HepG2 (cell line): Measurements from ENCODE around the gene MPPE1. TPM values are rescaled to one million over a fixed set of nuclear protein-coding genes. Genes with fewer than 3 reads are reported as not detected.

Source experiments
- ARNT2 ChIP-seq: sonication (generic); formaldehyde crosslinking; IDR thresholded peaks from 2 replicates; pipeline ENCODE4 v1.8.0; 2022; ENCODE audit warnings: mild to moderate bottlenecking, low read depth, missing genetic modification reagents, moderate library complexity
- ARNTL ChIP-seq: sonication (generic); formaldehyde crosslinking; IDR thresholded peaks from 2 replicates; pipeline ENCODE4 v1.4.0; 2020; ENCODE audit warnings: mild to moderate bottlenecking, missing genetic modification reagents
- ESRRA ChIP-seq: sonication (generic); formaldehyde crosslinking; IDR thresholded peaks from 2 replicates; pipeline ENCODE4 v1.5.1; 2020; ENCODE audit warnings: mild to moderate bottlenecking, low read depth, missing genetic modification reagents
- HNF4A ChIP-seq: sonication (generic); formaldehyde crosslinking; IDR thresholded peaks from 2 replicates; pipeline ENCODE4 v1.4.0; 2020; ENCODE audit warnings: missing genetic modification reagents
- HOXD1 ChIP-seq: sonication (generic); formaldehyde crosslinking; IDR thresholded peaks from 2 replicates; pipeline ENCODE4 v1.5.0; 2020; ENCODE audit warnings: missing genetic modification reagents
- MAZ ChIP-seq, 2 experiments: sonication (generic) in 1 of 2; formaldehyde crosslinking in 1 of 2; IDR thresholded peaks; 2 replicates each; pipeline versions ENCODE4 v1.5.0 to v1.6.1; 2012 to 2020; ENCODE audit warnings: low read depth in 2 of 2, mild to moderate bottlenecking in 2 of 2, borderline replicate concordance in 1 of 2, improper control_type of control experiment in 1 of 2, low read length in 1 of 2, missing genetic modification reagents in 1 of 2, moderate library complexity in 1 of 2
- MBNL3 ChIP-seq: fragments of 250-450 bp; sonication (Bioruptor Pico); conservative IDR thresholded peaks from 2 replicates; pipeline ENCODE4 v1.8.0; 2022; ENCODE audit warnings: mild to moderate bottlenecking, inconsistent platforms
- MIXL1 ChIP-seq: IDR thresholded peaks from 2 replicates; pipeline ENCODE4 v1.6.1; 2016
- NR2F6 ChIP-seq, 2 experiments: IDR thresholded peaks; 2 replicates each; pipeline ENCODE4 v1.6.1; 2016; ENCODE audit warnings: antibody characterized with exemption in 1 of 2, mild to moderate bottlenecking in 1 of 2
- PATZ1 ChIP-seq: sonication (generic); formaldehyde crosslinking; IDR thresholded peaks from 2 replicates; pipeline ENCODE4 v1.4.0; 2020; ENCODE audit warnings: missing genetic modification reagents
- PAX8 ChIP-seq: sonication (generic); formaldehyde crosslinking; IDR thresholded peaks from 2 replicates; pipeline ENCODE4 v1.8.0; 2022; ENCODE audit warnings: mild to moderate bottlenecking, missing genetic modification reagents, borderline replicate concordance
- PHB2 ChIP-seq: fragments of 450-650 bp; IDR thresholded peaks from 2 replicates; pipeline ENCODE4 v1.6.1; 2018; ENCODE audit not compliant: partially characterized antibody
- RARA ChIP-seq: IDR thresholded peaks from 2 replicates; pipeline ENCODE4 v1.6.1; 2016; ENCODE audit warnings: missing genetic modification reagents, missing compliant biosample characterization
- RCOR2 ChIP-seq: IDR thresholded peaks from 2 replicates; pipeline ENCODE4 v1.6.1; 2016; ENCODE audit warnings: missing biosample characterization, missing genetic modification reagents
- REPIN1 ChIP-seq: sonication (generic); formaldehyde crosslinking; IDR thresholded peaks from 2 replicates; pipeline ENCODE4 v1.8.0; 2022; ENCODE audit warnings: missing genetic modification reagents, low read depth, mild to moderate bottlenecking, borderline replicate concordance
- SNAI1 ChIP-seq: sonication (generic); formaldehyde crosslinking; IDR thresholded peaks from 2 replicates; pipeline ENCODE4 v1.5.0; 2020; ENCODE audit warnings: mild to moderate bottlenecking, missing genetic modification reagents, borderline replicate concordance
- TBX3 ChIP-seq: fragments of 450-650 bp; IDR thresholded peaks from 2 replicates; pipeline ENCODE4 v1.6.1; 2017; ENCODE audit warnings: antibody characterized with exemption, mild to moderate bottlenecking, inconsistent platforms, borderline replicate concordance
- TCF7 ChIP-seq: sonication (generic); IDR thresholded peaks from 2 replicates; pipeline ENCODE4 v1.6.1; 2016; ENCODE audit warnings: antibody characterized with exemption, low read depth
- TP53 ChIP-seq: sonication (generic); formaldehyde crosslinking; conservative IDR thresholded peaks from 2 replicates; pipeline ENCODE4 v1.4.0; 2020; ENCODE audit warnings: missing genetic modification reagents
- XBP1 ChIP-seq: sonication (generic); formaldehyde crosslinking; IDR thresholded peaks from 2 replicates; pipeline ENCODE4 v1.5.0; 2020; ENCODE audit warnings: missing genetic modification reagents
- ZFYVE20 ChIP-seq: sonication (generic); formaldehyde crosslinking; IDR thresholded peaks from 2 replicates; pipeline ENCODE4 v1.8.0; 2023; ENCODE audit warnings: low read depth, mild to moderate bottlenecking, moderate library complexity, missing genetic modification reagents, borderline replicate concordance
- ZIK1 ChIP-seq: sonication (generic); formaldehyde crosslinking; IDR thresholded peaks from 2 replicates; pipeline ENCODE4 v1.5.0; 2020; ENCODE audit warnings: mild to moderate bottlenecking, low read depth, missing genetic modification reagents, borderline replicate concordance
- ZMAT5 ChIP-seq: sonication (generic); formaldehyde crosslinking; IDR thresholded peaks from 2 replicates; pipeline ENCODE4 v1.5.0; 2020; ENCODE audit warnings: mild to moderate bottlenecking, low read depth, missing genetic modification reagents, borderline replicate concordance
- ZNF234 ChIP-seq: sonication (generic); formaldehyde crosslinking; conservative IDR thresholded peaks from 2 replicates; pipeline ENCODE4 v1.5.1; 2020; ENCODE audit warnings: mild to moderate bottlenecking, missing genetic modification reagents
- ZNF292 ChIP-seq: sonication (generic); formaldehyde crosslinking; IDR thresholded peaks from 2 replicates; pipeline ENCODE4 v1.8.1; 2022; ENCODE audit warnings: mild to moderate bottlenecking, low read depth, missing genetic modification reagents, borderline replicate concordance
- ZNF30 ChIP-seq: sonication (generic); formaldehyde crosslinking; IDR thresholded peaks from 2 replicates; pipeline ENCODE4 v1.5.0; 2020; ENCODE audit warnings: mild to moderate bottlenecking, missing genetic modification reagents
- ZNF331 ChIP-seq: sonication (generic); formaldehyde crosslinking; IDR thresholded peaks from 2 replicates; pipeline ENCODE4 v1.4.0; 2020; ENCODE audit warnings: missing genetic modification reagents
- ZNF549 ChIP-seq: sonication (generic); formaldehyde crosslinking; IDR thresholded peaks from 2 replicates; pipeline ENCODE4 v1.5.0; 2020; ENCODE audit warnings: missing genetic modification reagents
- ZNF740 ChIP-seq: sonication (generic); formaldehyde crosslinking; IDR thresholded peaks from 2 replicates; pipeline ENCODE4 v1.4.0; 2020; ENCODE audit warnings: missing genetic modification reagents
- polyA plus RNA-seq, 8 experiments: library from polyadenylated mRNA; depleted of rRNA in 3 of 8; stranded (reverse) in 7 of 8; unstranded in 1 of 8; fragments of >200 nt; fragmentation: Illumina TruSeq in 4 of 8; extraction: Trizol in 4 of 8; gene quantifications; 2 replicates each; pipeline versions ENCODE4 v1.2.1 to v1.2.3, GENCODE V29; 2011 to 2016; ENCODE audit warnings: low read depth in 4 of 8, missing spikeins in 1 of 8, mixed read lengths in 1 of 8; ENCODE audit not compliant: insufficient read depth in 1 of 8
- total RNA-seq, 5 experiments: library from RNA; depleted of rRNA; stranded (reverse); fragments of >200 nt; fragmentation: Illumina TruSeq; extraction: Trizol; gene quantifications; 2 replicates each; pipeline ENCODE4 v1.2.3, GENCODE V29; 2016; ENCODE audit warnings: low read depth in 1 of 5

MPPE1 gene
- total and polyA plus RNA-seq, 2 of the 13 experiments (the other 11 are each of a cell fraction or from before 2014, with no cell fraction given): 9.6 to 11.9 TPM

- TF ChIP-seq XBP1 (CRISPR knock-in tag) (no peak), ARNT2 (peak; percentile 52), ZNF234 (no peak), ARNTL (peak; percentile 41; the same call in 1 of the 2 replicates), RARA (CRISPR knock-in tag) (no peak), TCF7 (no peak), TP53 (CRISPR knock-in tag) (no peak), TBX3 (no peak), MAZ (IDR thresholded peaks at IDR 0.05; ENCODE audit: borderline replicate concordance, low read depth, low read length) (peak; percentile 8; the same call in 1 of the 2 replicates), MAZ (CRISPR knock-in tag; IDR thresholded peaks at IDR 0.05; ENCODE audit: low read depth) (no peak; the same call in 1 of the 2 replicates), ESRRA (CRISPR knock-in tag) (0 out of 2 replicates have a peak, but pooled peaks have one; percentile 27), HNF4A (CRISPR knock-in tag) (no peak), ZFYVE20 (0 out of 2 replicates have a peak, but pooled peaks have one; percentile 56), MIXL1 (CRISPR knock-in tag) (no peak), NR2F6 (IDR thresholded peaks at IDR 0.05) (no peak), NR2F6 (CRISPR knock-in tag; IDR thresholded peaks at IDR 0.05) (peak; percentile 16; the same call in 1 of the 2 replicates), SNAI1 (CRISPR knock-in tag) (no peak), HOXD1 (CRISPR knock-in tag) (no peak), PATZ1 (CRISPR knock-in tag) (no peak), PHB2 (no peak), ZNF740 (CRISPR knock-in tag) (peak; percentile 47; the same call in 1 of the 2 replicates), PAX8 (CRISPR knock-in tag) (no peak), MBNL3 (CRISPR knock-in tag) (no peak), ZIK1 (CRISPR knock-in tag) (no peak), ZNF331 (CRISPR knock-in tag) (no peak), REPIN1 (peak; percentile 49; the same call in 1 of the 2 replicates), RCOR2 (CRISPR knock-in tag) (no peak), ZMAT5 (CRISPR knock-in tag) (no peak), ZNF549 (no peak), ZNF30 (CRISPR knock-in tag) (no peak), ZNF292 (CRISPR knock-in tag) (0 out of 2 replicates have a peak, but pooled peaks have one; percentile 43)
Measured at GRCh38 chr18:11908182-11909060, at the start of gene MPPE1 (continued).
